Ovary (tissue), 3 donors: ENCODE data around the gene TM4SF18.

Experiments
- POLR2A ChIP-seq: fragments of 450-650 bp; IDR thresholded peaks from one replicate; pipeline ENCODE4 v1.6.1; 2017; ENCODE audit warnings: antibody characterized with exemption, mild to moderate bottlenecking, moderate library complexity
- TF ChIP-seq, protein P1 (sequence below), 3 donors: fragments of 450-650 bp in 2 of 3; fragments of 200-600 bp in 1 of 3; IDR thresholded peaks; one replicate each; pipeline versions ENCODE4 v1.5.1 to v1.8.0; 2016 to 2022; ENCODE audit warnings: antibody characterized with exemption in 3 of 3, mild to moderate bottlenecking in 1 of 3
- donor health status: DM: no; HTN: no; CAD: no.

DNA sequence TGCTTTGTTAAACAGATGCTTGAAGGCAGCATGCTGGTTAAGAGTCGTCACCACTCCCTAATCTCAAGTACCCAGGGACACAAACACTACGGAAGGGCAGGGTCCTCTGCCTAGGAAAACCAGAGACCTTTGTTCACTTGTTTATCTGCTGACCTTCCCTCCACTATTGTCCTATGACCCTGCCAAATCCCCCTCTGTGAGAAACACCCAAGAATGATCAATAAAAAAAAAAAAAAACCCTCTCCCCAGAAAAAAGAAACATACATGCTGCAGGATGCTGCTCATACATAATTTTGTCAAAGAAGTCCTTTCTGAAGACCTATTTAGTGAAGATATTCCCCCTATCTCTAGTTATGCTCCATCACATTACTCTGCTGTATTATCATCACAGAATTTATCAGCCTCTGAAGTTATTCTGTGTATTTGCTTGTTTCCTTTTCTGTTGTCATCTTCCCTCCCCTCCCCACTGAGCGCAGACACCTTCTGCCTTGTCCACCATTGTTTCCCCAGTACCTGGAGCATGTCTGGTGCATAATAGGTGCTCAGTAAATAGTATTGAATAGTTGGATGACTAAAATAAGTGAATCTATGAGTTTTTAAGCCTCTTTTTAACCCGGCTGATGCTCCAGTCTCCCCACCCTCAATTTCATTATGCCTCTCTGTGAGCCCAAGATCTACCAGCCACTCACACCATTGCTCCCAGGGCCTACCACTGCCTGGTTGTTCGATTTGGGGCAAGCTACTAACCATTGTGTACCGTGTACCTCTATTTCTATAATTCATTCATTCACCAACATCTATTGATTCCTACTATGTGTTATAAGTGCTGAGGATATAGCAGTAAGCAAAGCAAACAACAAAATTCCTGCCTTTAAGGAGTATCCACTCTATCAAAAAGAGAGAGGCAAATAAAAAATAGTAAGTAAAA is 48.0 kb upstream of the TM4SF18 start:
- TF ChIP-seq, protein P1, sequence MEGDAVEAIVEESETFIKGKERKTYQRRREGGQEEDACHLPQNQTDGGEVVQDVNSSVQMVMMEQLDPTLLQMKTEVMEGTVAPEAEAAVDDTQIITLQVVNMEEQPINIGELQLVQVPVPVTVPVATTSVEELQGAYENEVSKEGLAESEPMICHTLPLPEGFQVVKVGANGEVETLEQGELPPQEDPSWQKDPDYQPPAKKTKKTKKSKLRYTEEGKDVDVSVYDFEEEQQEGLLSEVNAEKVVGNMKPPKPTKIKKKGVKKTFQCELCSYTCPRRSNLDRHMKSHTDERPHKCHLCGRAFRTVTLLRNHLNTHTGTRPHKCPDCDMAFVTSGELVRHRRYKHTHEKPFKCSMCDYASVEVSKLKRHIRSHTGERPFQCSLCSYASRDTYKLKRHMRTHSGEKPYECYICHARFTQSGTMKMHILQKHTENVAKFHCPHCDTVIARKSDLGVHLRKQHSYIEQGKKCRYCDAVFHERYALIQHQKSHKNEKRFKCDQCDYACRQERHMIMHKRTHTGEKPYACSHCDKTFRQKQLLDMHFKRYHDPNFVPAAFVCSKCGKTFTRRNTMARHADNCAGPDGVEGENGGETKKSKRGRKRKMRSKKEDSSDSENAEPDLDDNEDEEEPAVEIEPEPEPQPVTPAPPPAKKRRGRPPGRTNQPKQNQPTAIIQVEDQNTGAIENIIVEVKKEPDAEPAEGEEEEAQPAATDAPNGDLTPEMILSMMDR (IDR thresholded peaks at IDR 0.05) = no peak
- TF ChIP-seq POLR2A = no peak
